K562 (cell line): ENCODE results near the gene SYMPK. TPM values are rescaled to one million over a fixed set of nuclear protein-coding genes. Genes with fewer than 3 reads are reported as not detected.

Experiments used
- ATAC-seq: fragments of 200-7000 bp; cut with Tn5 transposase; 3 replicates; pipeline ENCODE4 v1.9.1; 2020; ENCODE audit warnings: moderate library complexity
- BruUV-seq: library from RNA; stranded (reverse); fragments of 400-500 nt; replicated peaks from 2 replicates; lab custom pipeline; 2021; lab: Mats Ljungman, UMichigan
- CTCF ChIA-PET: fragments of 300-600 bp; formaldehyde crosslinking; extraction: SDS; loops from one replicate; lab custom pipeline; 2021; ENCODE audit warnings: low intra/inter-chr PET ratio; lab: Yijun Ruan, JAX
- POLR2A ChIA-PET: fragments of 300-600, 350-650 bp; sonication (Branson Sonifier 250); formaldehyde crosslinking; extraction: SDS; loops from one replicate; lab custom pipeline; 2021; ENCODE audit warnings: antibody characterized with exemption, inconsistent platforms; lab: Yijun Ruan, JAX
- DNase-seq, 4 experiments: peaks; one replicate each; pipeline versions ENCODE4 v3.0.0 to v3.0.0-alpha.2; 2011 to 2018; ENCODE audit warnings: low spot score in 3 of 4, mixed read lengths in 3 of 4; ENCODE audit errors: extremely low read depth in 1 of 4
- FAIRE-seq: peaks from 2 replicates; lab custom pipeline; 2011; peaks lifted over from hg19 to GRCh38; lab: Jason Lieb, UNC
- H2AFZ ChIP-seq: 2 replicates; pipeline ENCODE4 v1.6.0; 2011; ENCODE audit warnings: low read depth, low read length, control low read depth, inconsistent platforms
- H3K27ac ChIP-seq: fragments of 200-600 bp; 3 replicates; pipeline ENCODE4 v1.8.0; 2011; ENCODE audit warnings: low read depth, mild to moderate bottlenecking, control low read depth, inconsistent platforms, low read length, moderate library complexity, mixed read lengths; ENCODE audit errors: extremely low read depth
- H3K27me3 ChIP-seq, 2 experiments: fragments of 300-600 bp in 1 of 2; 2 replicates in 1 of 2; 3 replicates in 1 of 2; pipeline versions ENCODE4 v1.6.0 to v1.8.0; 2011; ENCODE audit warnings: inconsistent platforms in 2 of 2, low read length in 2 of 2, mild to moderate bottlenecking in 1 of 2, mixed read lengths in 1 of 2, moderate library complexity in 1 of 2; ENCODE audit not compliant: control insufficient read depth in 2 of 2, insufficient read depth in 2 of 2
- H3K36me3 ChIP-seq: fragments of 300-600 bp; 3 replicates; pipeline ENCODE4 v1.8.0; 2011; ENCODE audit warnings: mild to moderate bottlenecking, low read length, inconsistent platforms; ENCODE audit not compliant: control insufficient read depth, insufficient read depth
- H3K4me1 ChIP-seq, 2 experiments: fragments of 200-600 bp in 1 of 2; replicated peaks in 1 of 2; 2 replicates in 1 of 2; 3 replicates in 1 of 2; pipeline versions ENCODE4 v1.5.1 to v1.8.0; 2011; ENCODE audit warnings: inconsistent platforms in 2 of 2, low read length in 2 of 2, mild to moderate bottlenecking in 1 of 2, mixed read lengths in 1 of 2, moderate library complexity in 1 of 2; ENCODE audit not compliant: control insufficient read depth in 2 of 2, insufficient read depth in 2 of 2
- H3K4me2 ChIP-seq: 2 replicates; pipeline ENCODE4 v1.6.1; 2011; ENCODE audit warnings: low read length, control low read depth, inconsistent platforms, mixed read lengths; ENCODE audit not compliant: insufficient read depth
- H3K4me3 ChIP-seq: fragments of 200-600 bp; sonication (generic), shearing (Covaris generic); 2 replicates; pipeline ENCODE4 v1.5.1; 2016; ENCODE audit warnings: control low read depth, inconsistent platforms
- H3K79me2 ChIP-seq: fragments of 200-600 bp; 3 replicates; pipeline ENCODE4 v1.8.0; 2011; ENCODE audit warnings: low read length, inconsistent platforms; ENCODE audit not compliant: control insufficient read depth, insufficient read depth
- H3K9ac ChIP-seq, 2 experiments: 2 replicates each; pipeline versions ENCODE4 v1.6.0 to v1.6.1; 2011; ENCODE audit warnings: low read depth in 2 of 2, low read length in 2 of 2, control low read depth in 1 of 2, inconsistent platforms in 1 of 2, mild to moderate bottlenecking in 1 of 2, mixed read lengths in 1 of 2; ENCODE audit not compliant: insufficient read depth in 1 of 2
- H3K9me1 ChIP-seq: one replicate; pipeline ENCODE4 v1.6.0; 2011; ENCODE audit warnings: inconsistent platforms, mild to moderate bottlenecking, low read length, moderate library complexity; ENCODE audit not compliant: control insufficient read depth, insufficient read depth
- H3K9me3 ChIP-seq: replicated peaks from 2 replicates; pipeline ENCODE4 v1.5.1; 2011; ENCODE audit warnings: low read depth, low read length, inconsistent platforms; ENCODE audit not compliant: control insufficient read depth, insufficient read depth
- H4K20me1 ChIP-seq: replicated peaks from 2 replicates; pipeline ENCODE4 v1.6.1; 2011; ENCODE audit warnings: low read length, inconsistent platforms, mixed read lengths; ENCODE audit not compliant: control insufficient read depth, insufficient read depth
- DPF2 ChIP-seq: fragments of 450-650 bp; IDR thresholded peaks from 2 replicates; pipeline ENCODE4 v1.6.1; 2016
- HNRNPLL ChIP-seq: fragments of 200-400 bp; formaldehyde crosslinking; IDR thresholded peaks from 2 replicates; pipeline ENCODE4 v1.6.1; 2017; ENCODE audit warnings: low read length, low read depth, mild to moderate bottlenecking; ENCODE audit not compliant: poor library complexity, severe bottlenecking
- KLF6 ChIP-seq: fragments of 250-450 bp; sonication (Bioruptor Pico); IDR thresholded peaks from 2 replicates; pipeline ENCODE4 v1.4.0; 2020; ENCODE audit warnings: mild to moderate bottlenecking, moderate library complexity, borderline replicate concordance
- NR1H2 ChIP-seq: sonication (generic); formaldehyde crosslinking; IDR thresholded peaks from 2 replicates; pipeline ENCODE4 v1.4.0; 2020; ENCODE audit warnings: mild to moderate bottlenecking, missing genetic modification reagents
- RFX5 ChIP-seq: IDR thresholded peaks from 2 replicates; pipeline ENCODE4 v1.6.1; 2011; ENCODE audit warnings: low read depth, mild to moderate bottlenecking, improper control_type of control experiment, low read length
- SUPT5H ChIP-seq: fragments of 450-650 bp; IDR thresholded peaks from 2 replicates; pipeline ENCODE4 v1.6.1; 2016
- ZBTB17 ChIP-seq: fragments of 450-650 bp; formaldehyde crosslinking; IDR thresholded peaks from 2 replicates; pipeline ENCODE4 v1.4.0; 2020; ENCODE audit warnings: mild to moderate bottlenecking
- ZBTB7A ChIP-seq: IDR thresholded peaks from 2 replicates; pipeline ENCODE4 v1.6.1; 2011; ENCODE audit warnings: low read depth, mild to moderate bottlenecking, low read length, moderate library complexity, borderline replicate concordance; ENCODE audit not compliant: control insufficient read depth
- ZNF143 ChIP-seq: sonication (generic); formaldehyde crosslinking; IDR thresholded peaks from 2 replicates; pipeline ENCODE4 v1.9.0; 2022; ENCODE audit warnings: mild to moderate bottlenecking, missing genetic modification reagents
- ZNF239 ChIP-seq: fragments of 250-450 bp; sonication (Bioruptor Pico); IDR thresholded peaks from 2 replicates; pipeline ENCODE4 v1.4.0; 2020; ENCODE audit warnings: mild to moderate bottlenecking
- ZNF584 ChIP-seq: fragments of 200-800 bp; sonication (Bioruptor generic); IDR thresholded peaks from 2 replicates; pipeline ENCODE4 v1.6.1; 2016; ENCODE audit warnings: low read depth, mild to moderate bottlenecking, missing genetic modification characterization, missing compliant biosample characterization
- ZNF589 ChIP-seq: fragments of 200-800 bp; sonication (Bioruptor generic); IDR thresholded peaks from 2 replicates; pipeline ENCODE4 v1.6.1; 2016; ENCODE audit warnings: low read depth, missing genetic modification characterization, missing compliant biosample characterization
- ZNF778 ChIP-seq: fragments of 450-650 bp; formaldehyde crosslinking; IDR thresholded peaks from 2 replicates; pipeline ENCODE4 v1.4.0; 2020; ENCODE audit warnings: mild to moderate bottlenecking, moderate library complexity
- WGBS: fragments of 100-300 bp; shearing (Covaris generic); methylation state at CpG from one replicate; pipeline ENCODE4 v1.1.6; 2016; ENCODE audit warnings: low coverage, mixed read lengths; ENCODE audit not compliant: insufficient coverage; ENCODE audit errors: missing lambda C conversion rate; 5-methylcytosine and 5-hydroxymethylcytosine counted together
- in situ Hi-C: fragments of 300-500 bp; cut with MboI; formaldehyde crosslinking; loops from 4 replicates; pipeline ENCODE4 v1.15.0; 2018; ENCODE audit warnings: inconsistent platforms, mixed read lengths
- intact Hi-C: fragments of 100-400 bp; cut with micrococcal nuclease; formaldehyde crosslinking; loops from 2 replicates; pipeline ENCODE4 v1.14.2; 2022
- polyA plus RNA-seq, 8 experiments: library from polyadenylated mRNA; depleted of rRNA in 4 of 8; stranded (reverse) in 5 of 8; unstranded in 3 of 8; fragments of >200 nt; fragmentation: Nextera tagmentation in 2 of 8; fragmentation: Illumina TruSeq in 1 of 8; extraction: Ambion mirVana in 2 of 8; extraction: Trizol in 1 of 8; gene quantifications; 2 replicates each; pipeline versions ENCODE4 v1.2.1 to v1.2.3, GENCODE V29; 2011 to 2014; ENCODE audit warnings: inconsistent platforms in 1 of 8, missing spikeins in 1 of 8
- total RNA-seq, 7 experiments: library from RNA; depleted of rRNA in 6 of 7; stranded (reverse); fragments of >200 nt in 6 of 7; fragmentation: Illumina TruSeq in 2 of 7; extraction: Trizol in 2 of 7; gene quantifications; 2 replicates each; pipeline versions ENCODE4 v1.2.1 to v1.2.3, GENCODE V29; 2011 to 2021; ENCODE audit warnings: low replicate concordance in 1 of 7
- TF ChIP-seq, protein P1 (sequence below): IDR thresholded peaks from 2 replicates; pipeline ENCODE4 v1.6.1; 2014; ENCODE audit warnings: antibody characterized with exemption
- TF ChIP-seq, protein P2 (sequence below): fragments of 450-650 bp; IDR thresholded peaks from 2 replicates; pipeline ENCODE4 v1.6.1; 2014; ENCODE audit warnings: low read depth, mild to moderate bottlenecking, moderate library complexity, borderline replicate concordance
- TF ChIP-seq, protein P3 (sequence below): sonication (generic); formaldehyde crosslinking; IDR thresholded peaks from 2 replicates; pipeline ENCODE4 v1.8.0; 2022; ENCODE audit warnings: mild to moderate bottlenecking, missing genetic modification reagents

The SYMPK gene
- total and polyA plus RNA-seq, 9 of the 15 experiments (the other 6 are each of a cell fraction or from before 2014, with no cell fraction given), result 0.73 to 95.5 (median 58.4) TPM

DNA sequence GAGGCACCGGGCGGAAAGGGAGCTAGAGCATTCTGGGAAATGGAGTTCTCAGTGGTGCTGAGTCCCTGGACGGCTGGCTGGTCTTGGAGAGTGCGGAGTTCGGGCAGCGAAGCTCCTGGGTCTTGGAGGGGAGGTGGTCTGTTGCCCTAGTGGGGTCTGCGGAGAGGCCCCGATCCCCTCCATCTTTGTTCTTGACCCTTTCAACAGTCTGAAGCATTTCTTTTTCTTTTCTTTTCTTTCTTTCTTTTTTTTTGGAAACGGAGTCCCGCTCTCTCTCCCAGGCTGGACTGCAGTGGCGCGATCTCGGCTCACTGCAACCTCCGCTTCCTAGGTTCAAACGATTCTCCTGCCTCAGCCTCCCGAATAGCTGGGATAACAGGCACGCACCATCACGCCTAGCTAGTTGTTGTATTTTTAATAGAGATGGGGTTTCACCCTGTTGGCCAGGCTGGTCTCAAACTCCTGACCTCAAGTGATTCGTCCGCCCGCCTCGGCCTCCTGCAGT lies 440 bp upstream of the SYMPK start:
- Histone ChIP-seq H3K27ac (peak overlapping the region; percentile 48; the same call in 2 of the 3 replicates), H3K36me3 (peaks cover 27% of the 10 kb centered on the region; the same call in 2 of the 3 replicates), H3K9me3 (no peaks in the 10 kb centered on the region), H3K27me3 (no peaks in the 10 kb centered on the region), H3K4me1 (peaks cover 23 to 45% of the 10 kb centered on the region in 2 experiments), H4K20me1 (no peaks in the 10 kb centered on the region), H2AFZ (peak overlapping the region; percentile 99), H3K4me3 (peak overlapping the region; percentile 95), H3K79me2 (peaks cover 59% of the 10 kb centered on the region), H3K9ac (peak overlapping the region; percentile 71 to 94), H3K9me1 (peaks cover 2% of the 10 kb centered on the region), H3K4me2 (peak overlapping the region; percentile 100)
- WGBS, result 2% methylated on average over 15 of the region's 22 CpGs
- BruUV-seq, result no TSS peak
- in situ Hi-C loops, result no loop called here
- DNase-seq, result no peak
- POLR2A ChIA-PET, result interaction anchor here (0.6 to 2.1 kb wide), 14 partner anchors 9 to 987 kb away, joined by 3 to 11 read pairs (median 4); partner anchors contain the start of genes AP2S1 and MYPOP
- peak; percentile 52 for FAIRE-seq
- no peak for ATAC-seq
- intact Hi-C loops, result loop anchor here (1.0 kb wide), 2 partner anchors 20 to 39 kb away; partner anchors contain the start of gene MYPOP
- CTCF ChIA-PET, result interaction anchor here (2.7 to 5.5 kb wide), 3 partner anchors 19 to 214 kb away, joined by 6 to 102 read pairs (median 14); partner anchors contain the start of gene IRF2BP1
- TF ChIP-seq ZNF143 (CRISPR knock-in tag) (peak; percentile 79; the same call in 1 of the 2 replicates), ZNF584 (CRISPR knock-in tag) (peak; percentile 93; the same call in 1 of the 2 replicates), RFX5 (no peak), ZNF778 (CRISPR knock-in tag) (no peak), KLF6 (CRISPR knock-in tag) (0 out of 2 replicates have a peak, but pooled peaks have one; percentile 46), HNRNPLL (no peak), ZBTB17 (CRISPR knock-in tag) (peak; percentile 35; the same call in 1 of the 2 replicates), NR1H2 (CRISPR knock-in tag) (0 out of 2 replicates have a peak, but pooled peaks have one; percentile 39), ZBTB7A (no peak), SUPT5H (0 out of 2 replicates have a peak, but pooled peaks have one; percentile 2), ZNF589 (CRISPR knock-in tag) (0 out of 2 replicates have a peak, but pooled peaks have one; percentile 9), ZNF239 (CRISPR knock-in tag) (0 out of 2 replicates have a peak, but pooled peaks have one; percentile 25), DPF2 (peak; percentile 67; the same call in 1 of the 2 replicates)
- TF ChIP-seq, protein P1, sequence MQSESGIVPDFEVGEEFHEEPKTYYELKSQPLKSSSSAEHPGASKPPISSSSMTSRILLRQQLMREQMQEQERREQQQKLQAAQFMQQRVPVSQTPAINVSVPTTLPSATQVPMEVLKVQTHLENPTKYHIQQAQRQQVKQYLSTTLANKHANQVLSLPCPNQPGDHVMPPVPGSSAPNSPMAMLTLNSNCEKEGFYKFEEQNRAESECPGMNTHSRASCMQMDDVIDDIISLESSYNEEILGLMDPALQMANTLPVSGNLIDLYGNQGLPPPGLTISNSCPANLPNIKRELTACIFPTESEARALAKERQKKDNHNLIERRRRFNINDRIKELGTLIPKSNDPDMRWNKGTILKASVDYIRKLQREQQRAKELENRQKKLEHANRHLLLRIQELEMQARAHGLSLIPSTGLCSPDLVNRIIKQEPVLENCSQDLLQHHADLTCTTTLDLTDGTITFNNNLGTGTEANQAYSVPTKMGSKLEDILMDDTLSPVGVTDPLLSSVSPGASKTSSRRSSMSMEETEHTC, result 0 out of 2 replicates have a peak, but pooled peaks have one; percentile 17
- TF ChIP-seq, protein P2, sequence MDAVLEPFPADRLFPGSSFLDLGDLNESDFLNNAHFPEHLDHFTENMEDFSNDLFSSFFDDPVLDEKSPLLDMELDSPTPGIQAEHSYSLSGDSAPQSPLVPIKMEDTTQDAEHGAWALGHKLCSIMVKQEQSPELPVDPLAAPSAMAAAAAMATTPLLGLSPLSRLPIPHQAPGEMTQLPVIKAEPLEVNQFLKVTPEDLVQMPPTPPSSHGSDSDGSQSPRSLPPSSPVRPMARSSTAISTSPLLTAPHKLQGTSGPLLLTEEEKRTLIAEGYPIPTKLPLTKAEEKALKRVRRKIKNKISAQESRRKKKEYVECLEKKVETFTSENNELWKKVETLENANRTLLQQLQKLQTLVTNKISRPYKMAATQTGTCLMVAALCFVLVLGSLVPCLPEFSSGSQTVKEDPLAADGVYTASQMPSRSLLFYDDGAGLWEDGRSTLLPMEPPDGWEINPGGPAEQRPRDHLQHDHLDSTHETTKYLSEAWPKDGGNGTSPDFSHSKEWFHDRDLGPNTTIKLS, result 0 out of 2 replicates have a peak, but pooled peaks have one; percentile 32
- TF ChIP-seq, protein P3, sequence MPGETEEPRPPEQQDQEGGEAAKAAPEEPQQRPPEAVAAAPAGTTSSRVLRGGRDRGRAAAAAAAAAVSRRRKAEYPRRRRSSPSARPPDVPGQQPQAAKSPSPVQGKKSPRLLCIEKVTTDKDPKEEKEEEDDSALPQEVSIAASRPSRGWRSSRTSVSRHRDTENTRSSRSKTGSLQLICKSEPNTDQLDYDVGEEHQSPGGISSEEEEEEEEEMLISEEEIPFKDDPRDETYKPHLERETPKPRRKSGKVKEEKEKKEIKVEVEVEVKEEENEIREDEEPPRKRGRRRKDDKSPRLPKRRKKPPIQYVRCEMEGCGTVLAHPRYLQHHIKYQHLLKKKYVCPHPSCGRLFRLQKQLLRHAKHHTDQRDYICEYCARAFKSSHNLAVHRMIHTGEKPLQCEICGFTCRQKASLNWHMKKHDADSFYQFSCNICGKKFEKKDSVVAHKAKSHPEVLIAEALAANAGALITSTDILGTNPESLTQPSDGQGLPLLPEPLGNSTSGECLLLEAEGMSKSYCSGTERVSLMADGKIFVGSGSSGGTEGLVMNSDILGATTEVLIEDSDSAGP, result no peak
